K562 (cell line): Measurements from ENCODE around the gene DIP2A. TPM values are rescaled to one million over a fixed set of nuclear protein-coding genes. Genes with fewer than 3 reads are reported as not detected.

Experiments
- CLOCK ChIP-seq: fragments of 250-450 bp; sonication (Bioruptor Pico); IDR thresholded peaks from 2 replicates; pipeline ENCODE4 v1.4.0; 2020; ENCODE audit warnings: mild to moderate bottlenecking, moderate library complexity, borderline replicate concordance
- CXXC5 ChIP-seq: fragments of 250-450 bp; sonication (Bioruptor Pico); IDR thresholded peaks from 2 replicates; pipeline ENCODE4 v1.8.0; 2022; ENCODE audit warnings: inconsistent platforms, mild to moderate bottlenecking, moderate library complexity
- DPF2 ChIP-seq: fragments of 450-650 bp; IDR thresholded peaks from 2 replicates; pipeline ENCODE4 v1.6.1; 2016
- E2F3 ChIP-seq: fragments of 250-450 bp; sonication (Bioruptor Pico); IDR thresholded peaks from 2 replicates; pipeline ENCODE4 v1.4.0; 2020; ENCODE audit warnings: mild to moderate bottlenecking
- ELK3 ChIP-seq: fragments of 450-650 bp; formaldehyde crosslinking; IDR thresholded peaks from 2 replicates; pipeline ENCODE4 v1.4.0; 2020; ENCODE audit warnings: mild to moderate bottlenecking
- FUS ChIP-seq: fragments of 200-400 bp; formaldehyde crosslinking; optimal IDR thresholded peaks from 2 replicates; pipeline ENCODE3; 2017; ENCODE audit warnings: low read depth, low read length
- HCFC1 ChIP-seq: IDR thresholded peaks from 2 replicates; pipeline ENCODE4 v1.6.1; 2012; ENCODE audit warnings: low read depth, low read length, improper control_type of control experiment
- L3MBTL2 ChIP-seq: fragments of 450-650 bp; IDR thresholded peaks from 2 replicates; pipeline ENCODE4 v1.6.1; 2016; ENCODE audit warnings: mild to moderate bottlenecking, moderate library complexity
- NCOR1 ChIP-seq: fragments of 450-650 bp; IDR thresholded peaks from 2 replicates; pipeline ENCODE4 v1.6.1; 2016; ENCODE audit warnings: mild to moderate bottlenecking, moderate library complexity
- NFE2L1 ChIP-seq: fragments of 450-650 bp; IDR thresholded peaks from 2 replicates; pipeline ENCODE4 v1.6.1; 2016; ENCODE audit warnings: missing genetic modification characterization, low read depth, mild to moderate bottlenecking, missing compliant biosample characterization, moderate library complexity, borderline replicate concordance
- RB1 ChIP-seq: fragments of 450-650 bp; IDR thresholded peaks from 2 replicates; pipeline ENCODE4 v1.6.1; 2017; ENCODE audit warnings: low read depth, mild to moderate bottlenecking
- RBM34 ChIP-seq: fragments of 200-400 bp; formaldehyde crosslinking; IDR thresholded peaks from 2 replicates; pipeline ENCODE4 v1.6.1; 2018; ENCODE audit warnings: low read length, borderline replicate concordance; ENCODE audit not compliant: insufficient read depth
- TSHZ1 ChIP-seq: fragments of 250-450 bp; sonication (Bioruptor Pico); IDR thresholded peaks from 2 replicates; pipeline ENCODE4 v1.4.0; 2020; ENCODE audit warnings: mild to moderate bottlenecking, moderate library complexity
- ZKSCAN8 ChIP-seq: fragments of 200-800 bp; sonication (Bioruptor generic); IDR thresholded peaks from 2 replicates; pipeline ENCODE4 v1.6.1; 2016; ENCODE audit warnings: missing genetic modification characterization, missing compliant biosample characterization
- ZNF134 ChIP-seq: fragments of 250-450 bp; sonication (Bioruptor Pico); conservative IDR thresholded peaks from 2 replicates; pipeline ENCODE4 v1.4.0; 2020
- ZNF197 ChIP-seq: fragments of 200-800 bp; sonication (Bioruptor generic); IDR thresholded peaks from 2 replicates; pipeline ENCODE4 v1.6.1; 2016; ENCODE audit warnings: low read depth, missing genetic modification characterization, missing compliant biosample characterization
- ZNF354B ChIP-seq: fragments of 250-450 bp; sonication (Bioruptor Pico); IDR thresholded peaks from 2 replicates; pipeline ENCODE4 v1.4.0; 2020
- ZNF583 ChIP-seq: fragments of 250-450 bp; sonication (Bioruptor Pico); IDR thresholded peaks from 2 replicates; pipeline ENCODE4 v1.4.0; 2020
- ZNF740 ChIP-seq, 3 experiments: fragments of 200-800 bp in 1 of 3; sonication (Bioruptor generic) in 1 of 3; sonication (generic) in 1 of 3; formaldehyde crosslinking in 1 of 3; IDR thresholded peaks; 2 replicates each; pipeline versions ENCODE4 v1.6.1 to v1.8.0; 2016 to 2022; ENCODE audit warnings: mild to moderate bottlenecking in 2 of 3, missing compliant biosample characterization in 2 of 3, missing genetic modification characterization in 2 of 3, missing genetic modification reagents in 1 of 3
- polyA plus RNA-seq, 8 experiments: library from polyadenylated mRNA; depleted of rRNA in 4 of 8; stranded (reverse) in 5 of 8; unstranded in 3 of 8; fragments of >200 nt; fragmentation: Nextera tagmentation in 2 of 8; fragmentation: Illumina TruSeq in 1 of 8; extraction: Ambion mirVana in 2 of 8; extraction: Trizol in 1 of 8; gene quantifications; 2 replicates each; pipeline versions ENCODE4 v1.2.1 to v1.2.3, GENCODE V29; 2011 to 2014; ENCODE audit warnings: inconsistent platforms in 1 of 8, missing spikeins in 1 of 8
- total RNA-seq, 7 experiments: library from RNA; depleted of rRNA in 6 of 7; stranded (reverse); fragments of >200 nt in 6 of 7; fragmentation: Illumina TruSeq in 2 of 7; extraction: Trizol in 2 of 7; gene quantifications; 2 replicates each; pipeline versions ENCODE4 v1.2.1 to v1.2.3, GENCODE V29; 2011 to 2021; ENCODE audit warnings: low replicate concordance in 1 of 7

DIP2A gene
- total and polyA plus RNA-seq, 9 of the 15 experiments (the other 6 are each of a cell fraction or from before 2014, with no cell fraction given), result 4.3 to 34.5 (median 20.3) TPM

GRCh38 chr21:46518983-46519583 lies 60.4 kb downstream of the DIP2A start (continued):
- peak; percentile 66; the same call in 1 of the 2 replicates for TF ChIP-seq TSHZ1 (CRISPR knock-in tag)
- peak; percentile 88; the same call in 1 of the 2 replicates for TF ChIP-seq ZKSCAN8
- peak; percentile 55; the same call in 1 of the 2 replicates for TF ChIP-seq DPF2
- peak; percentile 82 for TF ChIP-seq ZNF354B
- peak; percentile 74; the same call in 1 of the 2 replicates for TF ChIP-seq E2F3
- 0 out of 2 replicates have a peak, but pooled peaks have one; percentile 50 for TF ChIP-seq ZNF134 (CRISPR knock-in tag)
- peak; percentile 18; the same call in 1 of the 2 replicates for TF ChIP-seq L3MBTL2
- TF ChIP-seq RBM34, result no peak
- TF ChIP-seq ZNF197 (CRISPR knock-in tag), result peak; percentile 94
- TF ChIP-seq ELK3 (CRISPR knock-in tag), result no peak
- peak; percentile 73 for TF ChIP-seq NFE2L1 (tag)
- TF ChIP-seq HCFC1, result no peak
- TF ChIP-seq FUS, result no peak
- TF ChIP-seq NCOR1, result peak; percentile 40; the same call in 1 of the 2 replicates
- TF ChIP-seq ZNF583 (CRISPR knock-in tag), result peak; percentile 95; the same call in 1 of the 2 replicates
- TF ChIP-seq CLOCK (CRISPR knock-in tag), result no peak
- TF ChIP-seq RB1, result no peak
- no peak for TF ChIP-seq ZNF740 (CRISPR knock-in tag; IDR thresholded peaks at IDR 0.05)
- peak in 1 of 2 experiments; percentile 92; a peak in 2 of 4 replicates for TF ChIP-seq ZNF740 (tag; IDR thresholded peaks at IDR 0.05)
- peak; percentile 73 for TF ChIP-seq CXXC5
